Heart right ventricle (tissue), 16 donors: ENCODE results near the gene TMEM190. TPM values are rescaled to one million over a fixed set of nuclear protein-coding genes. Genes with fewer than 3 reads are reported as not detected.

ENCODE experiments used
- ATAC-seq, 8 donors: fragments of 200-7000 bp; cut with Tn5 transposase; one replicate each; pipeline ENCODE4 v1.9.1; 2020; ENCODE audit warnings: mild to moderate bottlenecking in 8 of 8, moderate library complexity in 8 of 8, moderate number of reproducible peaks in 1 of 8
- DNase-seq, 2 donors: peaks; one replicate each; pipeline ENCODE4 v3.0.0-alpha.2; 2020
- H3K27ac ChIP-seq, 10 donors: fragments of 200-600 bp; sonication (generic) in 2 of 10; one replicate each; pipeline versions ENCODE4 v1.5.0 to v1.8.0; 2020 to 2022; ENCODE audit warnings: mild to moderate bottlenecking in 3 of 10
- H3K27me3 ChIP-seq, 7 donors: fragments of 200-600 bp; one replicate each; pipeline ENCODE4 v1.8.0; 2021 to 2022; ENCODE audit warnings: mild to moderate bottlenecking in 2 of 7
- H3K36me3 ChIP-seq, 9 donors: fragments of 200-600 bp; sonication (generic) in 1 of 9; one replicate each; pipeline versions ENCODE4 v1.5.0 to v1.8.0; 2020 to 2022; ENCODE audit warnings: mild to moderate bottlenecking in 2 of 9
- H3K4me1 ChIP-seq, 9 donors: fragments of 200-600 bp; sonication (generic) in 1 of 9; one replicate each; pipeline versions ENCODE4 v1.5.0 to v1.8.0; 2020 to 2022; ENCODE audit warnings: mild to moderate bottlenecking in 4 of 9
- H3K4me3 ChIP-seq, 10 donors: fragments of 200-600 bp; sonication (generic) in 2 of 10; one replicate each; pipeline versions ENCODE4 v1.5.0 to v1.8.0; 2020 to 2022; ENCODE audit warnings: mild to moderate bottlenecking in 7 of 10, moderate library complexity in 2 of 10
- H3K9me3 ChIP-seq, 11 donors: fragments of 200-600 bp in 10 of 11; sonication (generic) in 2 of 11; one replicate each; pipeline versions ENCODE4 v1.5.0 to v1.8.0; 2013 to 2022; ENCODE audit warnings: mild to moderate bottlenecking in 2 of 11, control low read depth in 1 of 11, moderate library complexity in 1 of 11
- WGBS, 2 donors: extraction: QIAGEN DNeasy Blood & Tissue Kit; methylation state at CpG; one replicate each; pipeline ENCODE4 v1.1.7; 2013; ENCODE audit warnings: inconsistent platforms in 1 of 2; 5-methylcytosine and 5-hydroxymethylcytosine counted together
- intact Hi-C, 10 donors: fragments of 100-400 bp; cut with DNase I; formaldehyde crosslinking; loops; one replicate each; pipeline versions ENCODE4 v1.11.1 to v1.14.2; 2022
- polyA plus RNA-seq, 2 donors: library from polyadenylated mRNA; stranded (reverse); fragments of 200-250 nt; gene quantifications; one replicate each; pipeline ENCODE4 v1.2.3, GENCODE V29; 2013
- total RNA-seq, 10 donors: library from RNA; stranded (reverse); fragmentation: NEBNext Ultra II Directional in 3 of 10; extraction: Animal tissue kit (Norgen Biotek cat#: 25700) in 3 of 10; gene quantifications; one replicate each; pipeline versions ENCODE4 v1.2.1 to v1.2.4, GENCODE V29; 2021 to 2023
- TF ChIP-seq, protein P1 (sequence below), 9 donors: fragments of 200-600 bp; sonication (generic) in 2 of 9; IDR thresholded peaks; one replicate each; pipeline versions ENCODE4 v1.5.0 to v1.8.0; 2021 to 2022; ENCODE audit warnings: antibody characterized with exemption in 9 of 9, mild to moderate bottlenecking in 5 of 9, moderate library complexity in 1 of 9
- donor health status: Arrhythmogenic right ventricular cardiomyopathy.
- donor health status: ischemic (EF 13 %, LVEDD 7.1; RV severe dilation, severe dysfunction).
- donor health status: healthy with polysubstance abuse.
- donor health status: DM: no; HTN: yes; CAD: no.
- donor health status: DM: no; HTN: no; CAD: no.
- donor health status: ischemic (EF 25% LVEDD 6.9; RV normal size, moderate dysfunction).
- donor health status: ischemic (EF 25% LVEDD 5.7; RV mildly dilated, moderate dysfunction).
- donor health status: healthy.
- donor health status: DM: yes; HTN: yes; CAD: no.
- donor health status: Ischemic cardiomyopathy.
- donor health status: ischemic (EF 35%, LVEDD 5.7; RV mildly dilated, moderate dysfunction).
- donor health status: nonischemic (EF 11% LVEDD 7.7; RV severe dilation, severe dysfunction).
- donor health status: DM: yes; HTN: yes; CAD: no.
- donor health status: PGD.
- donor health status: ischemic (EF 29% LVEDD 5.4; RV normal size, mild dysfunction).
- donor health status: nonischemic (EF 23%, LVEDD 6.1; RV moderate dilation, normal function).

The TMEM190 gene
- total and polyA plus RNA-seq, 12 donors, result not detected

DNA sequence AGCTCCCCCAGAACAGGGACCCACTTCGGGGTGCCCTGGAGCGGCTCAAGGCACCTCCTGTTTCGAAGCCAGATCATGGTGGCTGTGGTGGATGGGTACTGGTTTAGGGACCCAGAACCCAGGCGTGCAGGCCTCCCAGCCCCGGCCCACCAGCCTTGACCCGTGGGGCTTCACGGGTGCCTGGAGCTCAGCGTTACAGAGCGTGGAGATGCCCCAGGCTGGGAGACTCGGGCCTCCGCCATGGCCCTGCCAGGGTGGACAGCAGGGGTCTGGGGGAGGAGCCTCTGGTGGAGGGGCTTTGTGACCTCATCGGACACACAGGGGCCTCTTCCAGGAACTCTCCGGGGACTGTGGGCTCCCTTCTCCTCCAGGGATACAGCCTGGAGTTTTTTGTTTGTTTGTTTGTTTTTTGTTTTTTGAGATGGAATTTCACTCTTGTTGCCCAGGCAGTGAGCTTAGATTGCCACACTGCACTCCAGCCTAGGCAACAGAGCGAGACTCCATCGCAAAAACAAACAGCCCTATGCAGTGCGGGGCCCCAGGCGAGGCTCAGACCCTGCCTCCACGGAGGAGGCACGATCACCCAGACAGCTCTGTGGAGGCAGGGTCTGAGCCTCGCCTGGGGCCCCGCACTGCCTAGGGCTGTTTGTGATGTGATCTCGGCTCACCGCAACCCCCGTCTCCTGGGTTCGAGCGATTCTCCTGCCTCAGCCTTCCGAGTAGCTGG is 13.5 kb upstream of the TMEM190 start, which contains the start of gene GARIN5B:
TSS of gene GARIN5B (minus strand) at position 271 of the 727 bp plus-strand sequence. CDS start at position 77, 194 bp downstream.
- no peak within 1 kb of the TSS for H3K4me3 ChIP-seq
- H3K4me1 ChIP-seq, result no peaks in the 10 kb centered on the region
- H3K27me3 ChIP-seq, result peaks cover 0 to 42% (median 19%) of the 10 kb centered on the region in 7 donors
- WGBS, 2 donors, result 77% methylated on average over 27 of the region's 27 CpGs
- no peak for ATAC-seq
- no peaks in the 10 kb centered on the region for H3K36me3 ChIP-seq
- TF ChIP-seq, protein P1, sequence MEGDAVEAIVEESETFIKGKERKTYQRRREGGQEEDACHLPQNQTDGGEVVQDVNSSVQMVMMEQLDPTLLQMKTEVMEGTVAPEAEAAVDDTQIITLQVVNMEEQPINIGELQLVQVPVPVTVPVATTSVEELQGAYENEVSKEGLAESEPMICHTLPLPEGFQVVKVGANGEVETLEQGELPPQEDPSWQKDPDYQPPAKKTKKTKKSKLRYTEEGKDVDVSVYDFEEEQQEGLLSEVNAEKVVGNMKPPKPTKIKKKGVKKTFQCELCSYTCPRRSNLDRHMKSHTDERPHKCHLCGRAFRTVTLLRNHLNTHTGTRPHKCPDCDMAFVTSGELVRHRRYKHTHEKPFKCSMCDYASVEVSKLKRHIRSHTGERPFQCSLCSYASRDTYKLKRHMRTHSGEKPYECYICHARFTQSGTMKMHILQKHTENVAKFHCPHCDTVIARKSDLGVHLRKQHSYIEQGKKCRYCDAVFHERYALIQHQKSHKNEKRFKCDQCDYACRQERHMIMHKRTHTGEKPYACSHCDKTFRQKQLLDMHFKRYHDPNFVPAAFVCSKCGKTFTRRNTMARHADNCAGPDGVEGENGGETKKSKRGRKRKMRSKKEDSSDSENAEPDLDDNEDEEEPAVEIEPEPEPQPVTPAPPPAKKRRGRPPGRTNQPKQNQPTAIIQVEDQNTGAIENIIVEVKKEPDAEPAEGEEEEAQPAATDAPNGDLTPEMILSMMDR (IDR thresholded peaks at IDR 0.05), result no peak
- intact Hi-C loops, result loop anchor here in 1 of 10 donors (5.0 kb wide), 1 partner anchor 41 kb away; no protein-coding TSS in a partner anchor
- no peak for DNase-seq
- no peak within 1 kb of the TSS for H3K27ac ChIP-seq
- H3K9me3 ChIP-seq, result no peaks in the 10 kb centered on the region

DNA sequence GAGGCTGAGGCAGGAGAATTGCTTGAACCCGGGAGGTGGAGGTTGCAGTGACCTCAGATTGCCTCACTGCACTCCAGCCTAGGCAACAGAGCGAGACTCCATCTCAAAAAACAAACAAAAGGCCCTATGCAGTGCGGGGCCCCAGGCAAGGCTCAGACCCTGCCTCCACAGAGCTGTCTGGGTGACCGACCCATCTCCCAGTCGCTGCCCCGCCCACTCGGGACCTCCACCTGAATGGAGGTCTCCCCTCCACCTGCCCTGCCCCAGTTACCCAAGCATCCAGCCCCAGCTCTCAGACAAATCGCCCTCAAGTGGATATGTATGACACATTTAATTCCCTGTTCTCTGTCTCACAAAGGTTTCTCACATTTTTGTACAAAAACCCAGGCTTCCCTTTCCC is 11.4 kb upstream of the TMEM190 start:
- Histone ChIP-seq H3K4me3 (no peak overlapping the region), H3K27me3 (peaks cover 17 to 55% (median 34%) of the 10 kb centered on the region in 7 donors), H3K27ac (no peak overlapping the region), H3K4me1 (peaks cover 3 to 15% (median 6%) of the 10 kb centered on the region in 9 donors), H3K36me3 (no peaks in the 10 kb centered on the region), H3K9me3 (no peaks in the 10 kb centered on the region)
- no peak for DNase-seq
- TF ChIP-seq, protein P1 (IDR thresholded peaks at IDR 0.05), result no peak
- 86 to 88% methylated on average over 8 of the region's 8 CpGs for WGBS, 2 donors
- intact Hi-C loops, result no loop called here
- ATAC-seq, result no peak

DNA sequence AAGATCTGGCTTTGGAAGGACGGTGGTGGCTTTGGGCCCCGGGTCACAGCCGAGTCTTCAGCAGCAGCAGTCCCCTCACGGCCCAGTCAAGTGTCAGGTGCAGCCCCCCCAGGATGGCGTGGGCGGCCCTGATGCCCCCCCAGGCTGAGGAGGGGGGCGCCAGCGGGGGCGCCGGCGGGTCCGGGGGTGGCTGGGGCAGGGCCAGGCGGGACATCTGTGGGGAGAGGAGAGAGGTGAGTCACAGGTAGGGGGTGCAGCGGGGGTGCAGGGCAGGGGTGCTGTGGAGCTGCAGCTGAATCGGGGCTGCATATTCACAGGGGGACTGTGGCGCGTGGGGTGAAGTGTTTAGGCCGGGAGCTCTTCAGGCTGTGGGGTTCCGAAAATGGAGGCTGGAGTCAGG is 10.7 kb upstream of the TMEM190 start:
- peaks cover 22 to 61% (median 42%) of the 10 kb centered on the region in 7 donors for H3K27me3 ChIP-seq
- DNase-seq, result no peak
- 71 to 73% methylated on average over 19 of the region's 19 CpGs for WGBS, 2 donors

DNA sequence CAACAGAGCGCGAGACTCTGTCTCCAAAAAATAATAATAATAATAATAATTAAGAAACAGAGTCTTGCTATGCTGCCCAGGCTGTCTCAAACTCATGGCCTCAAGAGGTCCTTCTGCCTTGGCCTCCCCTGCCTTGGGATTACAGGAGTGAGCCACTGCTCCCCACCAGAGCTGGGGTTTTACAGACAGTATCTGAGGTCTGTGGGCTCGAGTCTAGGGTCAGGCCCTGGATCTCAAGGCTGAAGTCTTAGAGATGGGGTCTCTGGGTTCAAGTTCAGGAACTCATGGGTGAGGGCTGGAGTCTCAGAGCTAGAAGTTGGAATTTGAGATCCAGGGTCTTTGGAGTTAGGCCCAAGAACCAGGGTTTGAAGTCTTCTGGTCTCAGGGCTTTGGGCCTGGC is 9.8 kb upstream of the TMEM190 start:
- Histone ChIP-seq H3K36me3 (no peaks in the 10 kb centered on the region), H3K4me3 (no peak overlapping the region), H3K9me3 (no peaks in the 10 kb centered on the region), H3K27me3 (peaks cover 22 to 65% (median 50%) of the 10 kb centered on the region in 7 donors), H3K4me1 (peaks cover 3 to 17% (median 8%) of the 10 kb centered on the region in 9 donors), H3K27ac (no peak overlapping the region)
- TF ChIP-seq, protein P1 (IDR thresholded peaks at IDR 0.05), result no peak
- ATAC-seq, result no peak
- DNase-seq, result no peak
- WGBS, 2 donors, result 79 to 81% methylated on average over 3 of the region's 3 CpGs
- intact Hi-C loops, result no loop called here

More for the DNA sequence above, 10.7 kb upstream of the TMEM190 start:
- H3K4me1 ChIP-seq, result peaks cover 3 to 17% (median 8%) of the 10 kb centered on the region in 9 donors
- ATAC-seq, result no peak
- no peaks in the 10 kb centered on the region for H3K9me3 ChIP-seq
- intact Hi-C loops, result no loop called here
- no peak overlapping the region for H3K27ac ChIP-seq
- no peak overlapping the region for H3K4me3 ChIP-seq
- TF ChIP-seq, protein P1 (IDR thresholded peaks at IDR 0.05), result no peak
- no peaks in the 10 kb centered on the region for H3K36me3 ChIP-seq
